ENCODE data around the gene TBC1D25.
"Not testable (repeated sequence)": the region's sequence is repeated elsewhere in the genome, so short reads cannot be mapped to it uniquely, and the experiment has no call there.

Gene TBC1D25

GRCh38 chrX:48532161-48532560 is 7.4 kb upstream of the TBC1D25 start:
- H3K9me3 ChIP-seq (ENCODE audit: control insufficient read depth in 2 of 2, low read length in 2 of 2), result no peaks in the 10 kb centered on the region
- H3K4me1 ChIP-seq (ENCODE audit: control insufficient read depth, insufficient read depth, low read length), result no peaks in the 10 kb centered on the region
- H3K27ac ChIP-seq (ENCODE audit: low read length), result no peak overlapping the region
- peaks cover 0 to 2% of the 10 kb centered on the region in 2 donors for H3K27me3 ChIP-seq (ENCODE audit: control insufficient read depth in 1 of 2, insufficient read depth in 2 of 2, low read length in 2 of 2)
- H3K4me3 ChIP-seq (ENCODE audit: low read length in 2 of 2), result no peak overlapping the region
- H3K36me3 ChIP-seq (ENCODE audit: control insufficient read depth in 2 of 2, insufficient read depth in 2 of 2, low read length in 2 of 2), result peaks cover 0 to 2% of the 10 kb centered on the region in 2 donors
- no peak overlapping the region for H3K9ac ChIP-seq (ENCODE audit: low read length in 2 of 2)

GRCh38 chrX:48533165-48533564 is 6.3 kb upstream of the TBC1D25 start:
- H3K27me3 ChIP-seq (ENCODE audit: control insufficient read depth in 1 of 2, insufficient read depth in 2 of 2, low read length in 2 of 2), result no peaks in the 10 kb centered on the region
- H3K9ac ChIP-seq (ENCODE audit: low read length in 2 of 2), result no peak overlapping the region
- H3K4me1 ChIP-seq (ENCODE audit: control insufficient read depth, insufficient read depth, low read length), result no peaks in the 10 kb centered on the region
- H3K27ac ChIP-seq (ENCODE audit: low read length), result no peak overlapping the region
- no peak overlapping the region for H3K4me3 ChIP-seq (ENCODE audit: low read length in 2 of 2)
- no peaks in the 10 kb centered on the region for H3K9me3 ChIP-seq (ENCODE audit: control insufficient read depth in 2 of 2, low read length in 2 of 2)
- no peaks in the 10 kb centered on the region for H3K36me3 ChIP-seq (ENCODE audit: control insufficient read depth in 2 of 2, insufficient read depth in 2 of 2, low read length in 2 of 2)

DNA sequence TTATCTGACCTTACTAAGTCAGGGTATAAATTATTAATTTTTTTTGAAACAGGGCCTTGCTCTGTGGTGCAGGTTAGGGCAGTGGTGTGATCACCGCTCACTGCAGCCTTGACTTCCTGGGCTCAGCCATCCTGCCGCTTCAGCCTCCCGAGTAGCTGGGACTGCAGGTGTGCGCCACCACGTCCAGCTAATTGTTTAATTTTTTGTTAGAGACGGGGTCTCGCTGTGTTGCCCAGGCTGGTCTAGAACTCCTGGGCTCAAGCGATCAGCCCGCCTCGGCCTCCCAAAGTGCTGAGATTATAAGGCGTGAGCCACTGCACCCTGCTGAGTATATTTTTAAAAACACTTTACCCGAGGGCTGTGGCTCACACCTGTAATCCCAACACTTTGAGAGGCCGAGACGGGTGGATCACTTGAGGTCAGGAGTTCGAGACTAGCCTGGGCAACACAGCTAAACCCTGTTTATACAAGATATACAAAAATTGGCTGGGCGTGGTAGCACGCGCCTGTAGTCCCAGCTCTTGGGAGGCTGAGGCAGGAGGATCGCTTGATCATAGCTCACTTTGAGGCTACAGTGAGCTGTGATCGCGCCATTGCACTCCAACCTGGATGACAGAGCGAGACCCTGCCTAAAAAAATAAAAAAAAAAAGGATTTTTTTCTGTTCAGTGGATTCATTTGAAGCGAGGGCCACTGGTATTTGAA is 721 bp upstream of the TBC1D25 start:
- H3K9ac ChIP-seq (ENCODE audit: low read length in 2 of 2), result peak overlapping the region; percentile 38 to 58
- peak overlapping the region; percentile 35 to 74 for H3K4me3 ChIP-seq (ENCODE audit: low read length in 2 of 2)
- no peaks in the 10 kb centered on the region for H3K9me3 ChIP-seq (ENCODE audit: control insufficient read depth in 2 of 2, low read length in 2 of 2)
- H3K4me1 ChIP-seq (ENCODE audit: control insufficient read depth, insufficient read depth, low read length), result peaks cover 6% of the 10 kb centered on the region
- peak overlapping the region; percentile 80 for H3K27ac ChIP-seq (ENCODE audit: low read length)
- peaks cover 0 to 4% of the 10 kb centered on the region in 2 donors for H3K27me3 ChIP-seq (ENCODE audit: control insufficient read depth in 1 of 2, insufficient read depth in 2 of 2, low read length in 2 of 2)
- H3K36me3 ChIP-seq (ENCODE audit: control insufficient read depth in 2 of 2, insufficient read depth in 2 of 2, low read length in 2 of 2), result no peaks in the 10 kb centered on the region

DNA sequence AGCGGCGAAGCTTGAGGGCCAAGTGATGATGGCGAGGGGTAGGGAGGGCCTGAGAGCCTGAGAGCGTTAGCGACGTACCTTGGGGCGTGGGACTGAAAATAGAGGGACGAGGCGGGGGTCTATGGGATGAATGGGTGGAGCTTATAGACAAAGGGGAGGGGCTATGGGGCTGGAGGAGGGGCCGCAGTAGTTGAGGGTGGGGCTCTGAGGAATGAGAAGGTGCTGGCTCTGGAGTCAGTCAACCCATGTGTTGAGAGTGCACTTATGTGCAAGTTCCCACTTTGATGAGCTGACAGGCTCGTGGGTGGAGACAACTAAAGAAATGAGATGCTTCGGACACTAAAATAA is 488 bp downstream of the TBC1D25 start:
- Histone ChIP-seq H3K36me3 (ENCODE audit: control insufficient read depth in 2 of 2, insufficient read depth in 2 of 2, low read length in 2 of 2) (peaks cover 0 to 3% of the 10 kb centered on the region in 2 donors), H3K9ac (ENCODE audit: low read length in 2 of 2) (peak overlapping the region; percentile 71 to 75), H3K27ac (ENCODE audit: low read length) (peak overlapping the region; percentile 80), H3K4me3 (ENCODE audit: low read length in 2 of 2) (peak overlapping the region; percentile 74 to 77), H3K4me1 (ENCODE audit: control insufficient read depth, insufficient read depth, low read length) (peaks cover 6% of the 10 kb centered on the region), H3K27me3 (ENCODE audit: control insufficient read depth in 1 of 2, insufficient read depth in 2 of 2, low read length in 2 of 2) (peaks cover 0 to 5% of the 10 kb centered on the region in 2 donors), H3K9me3 (ENCODE audit: control insufficient read depth in 2 of 2, low read length in 2 of 2) (no peaks in the 10 kb centered on the region)

DNA sequence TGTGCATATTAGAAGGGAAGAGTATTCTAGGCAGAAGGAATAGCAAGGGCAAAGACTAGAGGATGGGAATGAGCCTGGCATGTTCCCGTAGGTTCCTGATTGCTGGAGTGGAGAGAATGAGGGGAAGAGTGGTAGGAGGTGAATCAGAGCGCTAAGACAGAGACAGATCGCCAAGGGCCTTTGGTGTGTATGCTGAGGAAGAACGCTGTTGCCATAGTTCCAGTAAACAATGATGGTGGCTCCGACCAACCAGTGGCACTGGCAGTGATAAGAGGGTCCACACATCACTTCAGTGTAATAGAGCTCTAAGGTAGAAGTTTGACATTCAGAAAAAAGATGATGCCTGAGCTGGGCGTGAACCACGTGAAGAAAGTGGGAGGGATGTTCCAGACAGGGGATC is 966 bp downstream of the TBC1D25 start:
- Histone ChIP-seq H3K27ac (ENCODE audit: low read length) (peak overlapping the region; percentile 80), H3K36me3 (ENCODE audit: control insufficient read depth in 2 of 2, insufficient read depth in 2 of 2, low read length in 2 of 2) (peaks cover 0 to 3% of the 10 kb centered on the region in 2 donors), H3K27me3 (ENCODE audit: control insufficient read depth in 1 of 2, insufficient read depth in 2 of 2, low read length in 2 of 2) (peaks cover 0 to 5% of the 10 kb centered on the region in 2 donors), H3K9me3 (ENCODE audit: control insufficient read depth in 2 of 2, low read length in 2 of 2) (no peaks in the 10 kb centered on the region), H3K4me1 (ENCODE audit: control insufficient read depth, insufficient read depth, low read length) (peaks cover 6% of the 10 kb centered on the region), H3K9ac (ENCODE audit: low read length in 2 of 2) (peak overlapping the region in 1 of 2 donors; percentile 75), H3K4me3 (ENCODE audit: low read length in 2 of 2) (peak overlapping the region; percentile 74 to 77)

DNA sequence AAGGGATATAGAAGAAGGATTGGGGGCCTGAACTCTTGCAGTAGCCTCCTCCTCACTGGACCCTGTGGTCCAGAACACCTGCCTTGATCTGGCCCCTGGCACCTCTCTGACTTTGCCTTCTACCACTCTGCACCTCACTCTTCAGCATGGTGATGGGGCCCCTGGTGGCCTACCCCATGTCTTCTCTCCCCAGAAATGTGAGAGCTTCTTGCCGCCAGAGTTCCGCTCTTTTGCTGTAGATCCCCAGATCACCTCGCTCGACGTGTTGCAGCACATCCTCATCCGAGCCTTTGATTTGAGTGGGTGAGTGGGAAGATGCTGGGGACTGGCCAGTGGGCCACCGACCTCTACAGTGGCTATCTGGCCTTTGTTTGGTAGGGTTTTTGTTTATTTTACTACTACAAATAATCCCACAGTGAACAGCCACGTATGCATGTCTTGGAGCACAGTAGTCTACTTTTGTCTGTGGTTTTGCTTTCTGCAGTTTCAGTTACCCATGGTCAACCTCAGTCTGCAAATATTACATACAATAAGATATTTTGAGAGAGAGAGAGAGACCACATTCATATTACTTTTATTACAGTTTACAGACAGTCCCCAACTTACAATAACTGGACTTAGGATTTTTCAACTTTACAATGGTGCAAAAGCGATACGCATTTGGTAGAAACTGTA is 1.8 kb downstream of the TBC1D25 start:
- Histone ChIP-seq H3K27me3 (ENCODE audit: control insufficient read depth in 1 of 2, insufficient read depth in 2 of 2, low read length in 2 of 2) (peaks cover 0 to 5% of the 10 kb centered on the region in 2 donors), H3K4me1 (ENCODE audit: control insufficient read depth, insufficient read depth, low read length) (peaks cover 6% of the 10 kb centered on the region), H3K36me3 (ENCODE audit: control insufficient read depth in 2 of 2, insufficient read depth in 2 of 2, low read length in 2 of 2) (peaks cover 0 to 3% of the 10 kb centered on the region in 2 donors), H3K9me3 (ENCODE audit: control insufficient read depth in 2 of 2, low read length in 2 of 2) (no peaks in the 10 kb centered on the region), H3K27ac (ENCODE audit: low read length) (no peak overlapping the region), H3K9ac (ENCODE audit: low read length in 2 of 2) (no peak overlapping the region), H3K4me3 (ENCODE audit: low read length in 2 of 2) (no peak overlapping the region)

DNA sequence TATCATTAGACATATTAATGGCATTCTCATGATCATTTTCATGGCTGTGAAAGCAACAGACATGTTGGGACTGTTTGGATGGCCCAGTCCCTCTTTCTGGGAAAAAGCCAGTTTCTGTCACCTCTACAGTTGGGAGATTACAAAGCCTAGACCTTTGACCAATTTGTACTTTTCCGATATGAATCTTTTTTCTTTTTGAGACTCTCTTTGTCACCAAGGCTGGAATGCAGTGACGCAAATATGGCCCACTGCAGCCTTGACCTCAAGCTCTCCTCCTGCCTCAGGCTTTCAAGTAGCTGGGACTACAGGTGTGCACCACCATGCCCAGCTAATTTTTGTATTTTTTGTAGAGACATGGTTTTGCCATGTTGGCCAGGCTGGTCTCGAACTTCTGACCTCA is 9.4 kb downstream of the TBC1D25 start:
- H3K9me3 ChIP-seq (ENCODE audit: control insufficient read depth in 2 of 2, low read length in 2 of 2), result no peaks in the 10 kb centered on the region
- no peak overlapping the region for H3K27ac ChIP-seq (ENCODE audit: low read length)
- no peaks in the 10 kb centered on the region for H3K4me1 ChIP-seq (ENCODE audit: control insufficient read depth, insufficient read depth, low read length)
- no peak overlapping the region for H3K4me3 ChIP-seq (ENCODE audit: low read length in 2 of 2)
- H3K27me3 ChIP-seq (ENCODE audit: control insufficient read depth in 1 of 2, insufficient read depth in 2 of 2, low read length in 2 of 2), result peaks cover 0 to 2% of the 10 kb centered on the region in 2 donors
- H3K36me3 ChIP-seq (ENCODE audit: control insufficient read depth in 2 of 2, insufficient read depth in 2 of 2, low read length in 2 of 2), result peaks cover 0 to 3% of the 10 kb centered on the region in 2 donors
- no peak overlapping the region for H3K9ac ChIP-seq (ENCODE audit: low read length in 2 of 2)

GRCh38 chrX:48555731-48556325 is 16.3 kb downstream of the TBC1D25 start:
- not testable (repeated sequence) for H3K27me3 ChIP-seq (ENCODE audit: control insufficient read depth in 1 of 2, insufficient read depth in 2 of 2, low read length in 2 of 2); H3K9ac ChIP-seq (ENCODE audit: low read length in 2 of 2); H3K27ac ChIP-seq (ENCODE audit: low read length); H3K4me1 ChIP-seq (ENCODE audit: control insufficient read depth, insufficient read depth, low read length); H3K4me3 ChIP-seq (ENCODE audit: low read length in 2 of 2); H3K9me3 ChIP-seq (ENCODE audit: control insufficient read depth in 2 of 2, low read length in 2 of 2)
- peaks cover 0 to 13% of the 10 kb centered on the region in 2 donors for H3K36me3 ChIP-seq (ENCODE audit: control insufficient read depth in 2 of 2, insufficient read depth in 2 of 2, low read length in 2 of 2)

DNA sequence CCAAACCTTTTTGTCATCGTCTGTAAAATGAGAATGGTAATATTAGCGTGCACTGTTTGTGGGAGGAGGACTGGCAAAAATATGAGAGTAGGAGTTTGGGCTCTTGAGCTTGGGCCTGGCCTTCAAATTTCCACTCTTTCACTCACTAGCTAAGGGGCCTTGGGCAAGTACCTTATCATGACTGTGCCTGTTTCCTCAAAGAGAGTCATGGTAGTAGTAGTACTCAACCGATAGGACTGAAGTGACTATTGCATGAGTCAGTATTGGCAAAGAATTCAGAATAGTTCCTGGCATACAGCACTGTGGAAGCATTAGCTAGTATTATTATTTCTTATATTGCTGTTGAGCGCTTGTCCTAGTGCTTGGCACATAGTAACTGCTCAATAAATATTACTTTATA is 18.8 kb downstream of the TBC1D25 start:
- no peak overlapping the region for H3K4me3 ChIP-seq (ENCODE audit: low read length in 2 of 2)
- no peak overlapping the region for H3K27ac ChIP-seq (ENCODE audit: low read length)
- no peaks in the 10 kb centered on the region for H3K9me3 ChIP-seq (ENCODE audit: control insufficient read depth in 2 of 2, low read length in 2 of 2)
- no peaks in the 10 kb centered on the region for H3K4me1 ChIP-seq (ENCODE audit: control insufficient read depth, insufficient read depth, low read length)
- H3K27me3 ChIP-seq (ENCODE audit: control insufficient read depth in 1 of 2, insufficient read depth in 2 of 2, low read length in 2 of 2), result peaks cover 0 to 3% of the 10 kb centered on the region in 2 donors
- peaks cover 0 to 18% of the 10 kb centered on the region in 2 donors for H3K36me3 ChIP-seq (ENCODE audit: control insufficient read depth in 2 of 2, insufficient read depth in 2 of 2, low read length in 2 of 2)
- no peak overlapping the region for H3K9ac ChIP-seq (ENCODE audit: low read length in 2 of 2)

- Histone ChIP-seq H3K4me1 (ENCODE audit: control insufficient read depth, insufficient read depth, low read length) (no peaks in the 10 kb centered on the region), H3K9me3 (ENCODE audit: control insufficient read depth in 2 of 2, low read length in 2 of 2) (no peaks in the 10 kb centered on the region), H3K9ac (ENCODE audit: low read length in 2 of 2) (no peak overlapping the region), H3K27ac (ENCODE audit: low read length) (no peak overlapping the region), H3K27me3 (ENCODE audit: control insufficient read depth in 1 of 2, insufficient read depth in 2 of 2, low read length in 2 of 2) (peaks cover 0 to 3% of the 10 kb centered on the region in 2 donors), H3K36me3 (ENCODE audit: control insufficient read depth in 2 of 2, insufficient read depth in 2 of 2, low read length in 2 of 2) (peaks cover 0 to 18% of the 10 kb centered on the region in 2 donors), H3K4me3 (ENCODE audit: low read length in 2 of 2) (no peak overlapping the region)
These were observed 20.1 kb downstream of the TBC1D25 start for GRCh38 chrX:48559636-48560035.
